ENCODE data around the gene ACE. TPM values are rescaled to one million over a fixed set of nuclear protein-coding genes. Genes with fewer than 3 reads are reported as not detected.

Gene ACE
- total and polyA plus RNA-seq, 4 donors = 1.1 to 6.9 (median 2.4) TPM

GRCh38 chr17:63483655-63484575, 7.1 kb downstream of the ACE start (continued):
- TF ChIP-seq, protein P1, sequence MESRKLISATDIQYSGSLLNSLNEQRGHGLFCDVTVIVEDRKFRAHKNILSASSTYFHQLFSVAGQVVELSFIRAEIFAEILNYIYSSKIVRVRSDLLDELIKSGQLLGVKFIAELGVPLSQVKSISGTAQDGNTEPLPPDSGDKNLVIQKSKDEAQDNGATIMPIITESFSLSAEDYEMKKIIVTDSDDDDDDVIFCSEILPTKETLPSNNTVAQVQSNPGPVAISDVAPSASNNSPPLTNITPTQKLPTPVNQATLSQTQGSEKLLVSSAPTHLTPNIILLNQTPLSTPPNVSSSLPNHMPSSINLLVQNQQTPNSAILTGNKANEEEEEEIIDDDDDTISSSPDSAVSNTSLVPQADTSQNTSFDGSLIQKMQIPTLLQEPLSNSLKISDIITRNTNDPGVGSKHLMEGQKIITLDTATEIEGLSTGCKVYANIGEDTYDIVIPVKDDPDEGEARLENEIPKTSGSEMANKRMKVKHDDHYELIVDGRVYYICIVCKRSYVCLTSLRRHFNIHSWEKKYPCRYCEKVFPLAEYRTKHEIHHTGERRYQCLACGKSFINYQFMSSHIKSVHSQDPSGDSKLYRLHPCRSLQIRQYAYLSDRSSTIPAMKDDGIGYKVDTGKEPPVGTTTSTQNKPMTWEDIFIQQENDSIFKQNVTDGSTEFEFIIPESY (IDR thresholded peaks at IDR 0.05) = no peak

DNA sequence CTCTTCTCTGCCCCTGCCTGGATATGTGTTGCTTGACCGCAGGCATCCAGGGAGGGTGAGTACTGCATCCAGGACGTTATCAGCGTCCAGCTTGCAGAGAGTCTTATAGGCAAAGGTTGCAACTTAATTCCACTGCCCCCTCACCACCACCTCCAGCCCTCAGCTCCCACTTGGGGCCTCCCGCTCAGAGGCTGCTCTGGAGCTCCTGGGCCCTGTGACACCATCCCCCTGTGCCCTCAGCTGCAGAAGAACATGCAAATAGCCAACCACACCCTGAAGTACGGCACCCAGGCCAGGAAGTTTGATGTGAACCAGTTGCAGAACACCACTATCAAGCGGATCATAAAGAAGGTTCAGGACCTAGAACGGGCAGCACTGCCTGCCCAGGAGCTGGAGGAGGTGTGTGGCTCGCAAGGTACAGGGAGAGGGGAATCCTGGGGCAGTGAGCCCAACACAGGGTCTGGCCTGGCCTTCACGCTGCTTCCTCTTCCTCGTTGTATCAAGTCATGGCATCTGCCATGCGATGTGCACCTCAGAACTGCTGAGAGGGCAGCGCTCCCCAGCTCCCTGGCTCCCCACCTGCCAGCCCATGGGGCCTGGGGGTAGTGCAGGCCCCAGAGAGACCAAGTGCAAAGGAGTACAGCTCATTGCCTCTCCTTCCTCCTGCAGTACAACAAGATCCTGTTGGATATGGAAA, 9.6 kb downstream of the ACE start:
- Histone ChIP-seq H3K9ac (ENCODE audit: low read depth in 1 of 2, low read length in 2 of 2) (no peak overlapping the region), H3K27me3 (ENCODE audit: control insufficient read depth in 4 of 4, insufficient read depth in 4 of 4, low read length in 3 of 4) (no peaks in the 10 kb centered on the region), H3K4me3 (ENCODE audit: low read depth in 1 of 3, low read length in 3 of 3) (no peak overlapping the region), H3K4me1 (ENCODE audit: control insufficient read depth in 4 of 4, insufficient read depth in 4 of 4, low read length in 3 of 4) (no peaks in the 10 kb centered on the region), H3K9me3 (ENCODE audit: control insufficient read depth in 4 of 4, low read length in 3 of 4) (no peaks in the 10 kb centered on the region), H3K27ac (ENCODE audit: low read depth in 1 of 2, low read length in 2 of 2) (no peak overlapping the region), H3K36me3 (ENCODE audit: control insufficient read depth in 4 of 4, insufficient read depth in 3 of 4, low read depth in 1 of 4, low read length in 3 of 4) (no peaks in the 10 kb centered on the region)
- DNase-seq (ENCODE audit: low spot score) = no peak
- no peak for TF ChIP-seq FOXA2 (IDR thresholded peaks at IDR 0.05)
- TF ChIP-seq YY1 (IDR thresholded peaks at IDR 0.05) = no peak
- TF ChIP-seq FOXA1 (IDR thresholded peaks at IDR 0.05) = no peak
- TF ChIP-seq, protein P2, sequence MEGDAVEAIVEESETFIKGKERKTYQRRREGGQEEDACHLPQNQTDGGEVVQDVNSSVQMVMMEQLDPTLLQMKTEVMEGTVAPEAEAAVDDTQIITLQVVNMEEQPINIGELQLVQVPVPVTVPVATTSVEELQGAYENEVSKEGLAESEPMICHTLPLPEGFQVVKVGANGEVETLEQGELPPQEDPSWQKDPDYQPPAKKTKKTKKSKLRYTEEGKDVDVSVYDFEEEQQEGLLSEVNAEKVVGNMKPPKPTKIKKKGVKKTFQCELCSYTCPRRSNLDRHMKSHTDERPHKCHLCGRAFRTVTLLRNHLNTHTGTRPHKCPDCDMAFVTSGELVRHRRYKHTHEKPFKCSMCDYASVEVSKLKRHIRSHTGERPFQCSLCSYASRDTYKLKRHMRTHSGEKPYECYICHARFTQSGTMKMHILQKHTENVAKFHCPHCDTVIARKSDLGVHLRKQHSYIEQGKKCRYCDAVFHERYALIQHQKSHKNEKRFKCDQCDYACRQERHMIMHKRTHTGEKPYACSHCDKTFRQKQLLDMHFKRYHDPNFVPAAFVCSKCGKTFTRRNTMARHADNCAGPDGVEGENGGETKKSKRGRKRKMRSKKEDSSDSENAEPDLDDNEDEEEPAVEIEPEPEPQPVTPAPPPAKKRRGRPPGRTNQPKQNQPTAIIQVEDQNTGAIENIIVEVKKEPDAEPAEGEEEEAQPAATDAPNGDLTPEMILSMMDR (IDR thresholded peaks at IDR 0.05; ENCODE audit: low read depth, low read length, missing input control) = no peak
- TF ChIP-seq RXRA (IDR thresholded peaks at IDR 0.05) = no peak
- TF ChIP-seq GABPA (IDR thresholded peaks at IDR 0.05 in 1 of 2, conservative IDR thresholded peaks at IDR 0.05 in 1 of 2) = no peak
- TF ChIP-seq JUND (IDR thresholded peaks at IDR 0.05) = no peak
- TF ChIP-seq RAD21 (IDR thresholded peaks at IDR 0.05) = no peak
- WGBS = 85% methylated on average over 12 of the region's 12 CpGs

DNA sequence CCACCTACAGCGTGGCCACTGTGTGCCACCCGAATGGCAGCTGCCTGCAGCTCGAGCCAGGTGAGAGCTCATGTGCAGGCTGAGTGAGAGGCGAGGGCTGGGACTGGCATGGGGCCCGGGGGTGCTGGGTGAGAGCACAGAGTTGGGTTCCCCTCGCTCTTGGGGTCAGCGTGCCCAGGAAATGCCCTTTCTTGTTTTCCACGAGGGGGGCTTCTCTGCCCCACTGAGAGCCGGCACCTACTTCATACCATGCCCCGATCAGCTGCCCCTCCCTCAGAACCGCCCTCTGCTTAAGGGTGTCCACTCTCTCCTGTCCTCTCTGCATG, 10.1 kb downstream of the ACE start:
- Histone ChIP-seq H3K4me3 (ENCODE audit: low read depth in 1 of 3, low read length in 3 of 3) (no peak overlapping the region), H3K4me1 (ENCODE audit: control insufficient read depth in 4 of 4, insufficient read depth in 4 of 4, low read length in 3 of 4) (no peaks in the 10 kb centered on the region), H3K9ac (ENCODE audit: low read depth in 1 of 2, low read length in 2 of 2) (no peak overlapping the region), H3K9me3 (ENCODE audit: control insufficient read depth in 4 of 4, low read length in 3 of 4) (no peaks in the 10 kb centered on the region), H3K27ac (ENCODE audit: low read depth in 1 of 2, low read length in 2 of 2) (no peak overlapping the region), H3K36me3 (ENCODE audit: control insufficient read depth in 4 of 4, insufficient read depth in 3 of 4, low read depth in 1 of 4, low read length in 3 of 4) (no peaks in the 10 kb centered on the region), H3K27me3 (ENCODE audit: control insufficient read depth in 4 of 4, insufficient read depth in 4 of 4, low read length in 3 of 4) (no peaks in the 10 kb centered on the region)
- TF ChIP-seq EGR1 (IDR thresholded peaks at IDR 0.05; ENCODE audit: low read depth in 2 of 2) (no peak), SP1 (IDR thresholded peaks at IDR 0.05) (no peak), RXRA (IDR thresholded peaks at IDR 0.05) (no peak), FOXA2 (IDR thresholded peaks at IDR 0.05) (no peak), JUND (IDR thresholded peaks at IDR 0.05) (no peak), YY1 (IDR thresholded peaks at IDR 0.05) (no peak), HNF4G (IDR thresholded peaks at IDR 0.05) (no peak), HNF4A (conservative IDR thresholded peaks at IDR 0.05) (no peak), TAF1 (conservative IDR thresholded peaks at IDR 0.05) (no peak)
- TF ChIP-seq, protein P3, sequence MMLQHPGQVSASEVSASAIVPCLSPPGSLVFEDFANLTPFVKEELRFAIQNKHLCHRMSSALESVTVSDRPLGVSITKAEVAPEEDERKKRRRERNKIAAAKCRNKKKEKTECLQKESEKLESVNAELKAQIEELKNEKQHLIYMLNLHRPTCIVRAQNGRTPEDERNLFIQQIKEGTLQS (IDR thresholded peaks at IDR 0.05) = no peak
- TF ChIP-seq, protein P1 (IDR thresholded peaks at IDR 0.05) = no peak
- TF ChIP-seq, protein P4, sequence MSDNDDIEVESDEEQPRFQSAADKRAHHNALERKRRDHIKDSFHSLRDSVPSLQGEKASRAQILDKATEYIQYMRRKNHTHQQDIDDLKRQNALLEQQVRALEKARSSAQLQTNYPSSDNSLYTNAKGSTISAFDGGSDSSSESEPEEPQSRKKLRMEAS (IDR thresholded peaks at IDR 0.05) = no peak
- TF ChIP-seq, protein P5, sequence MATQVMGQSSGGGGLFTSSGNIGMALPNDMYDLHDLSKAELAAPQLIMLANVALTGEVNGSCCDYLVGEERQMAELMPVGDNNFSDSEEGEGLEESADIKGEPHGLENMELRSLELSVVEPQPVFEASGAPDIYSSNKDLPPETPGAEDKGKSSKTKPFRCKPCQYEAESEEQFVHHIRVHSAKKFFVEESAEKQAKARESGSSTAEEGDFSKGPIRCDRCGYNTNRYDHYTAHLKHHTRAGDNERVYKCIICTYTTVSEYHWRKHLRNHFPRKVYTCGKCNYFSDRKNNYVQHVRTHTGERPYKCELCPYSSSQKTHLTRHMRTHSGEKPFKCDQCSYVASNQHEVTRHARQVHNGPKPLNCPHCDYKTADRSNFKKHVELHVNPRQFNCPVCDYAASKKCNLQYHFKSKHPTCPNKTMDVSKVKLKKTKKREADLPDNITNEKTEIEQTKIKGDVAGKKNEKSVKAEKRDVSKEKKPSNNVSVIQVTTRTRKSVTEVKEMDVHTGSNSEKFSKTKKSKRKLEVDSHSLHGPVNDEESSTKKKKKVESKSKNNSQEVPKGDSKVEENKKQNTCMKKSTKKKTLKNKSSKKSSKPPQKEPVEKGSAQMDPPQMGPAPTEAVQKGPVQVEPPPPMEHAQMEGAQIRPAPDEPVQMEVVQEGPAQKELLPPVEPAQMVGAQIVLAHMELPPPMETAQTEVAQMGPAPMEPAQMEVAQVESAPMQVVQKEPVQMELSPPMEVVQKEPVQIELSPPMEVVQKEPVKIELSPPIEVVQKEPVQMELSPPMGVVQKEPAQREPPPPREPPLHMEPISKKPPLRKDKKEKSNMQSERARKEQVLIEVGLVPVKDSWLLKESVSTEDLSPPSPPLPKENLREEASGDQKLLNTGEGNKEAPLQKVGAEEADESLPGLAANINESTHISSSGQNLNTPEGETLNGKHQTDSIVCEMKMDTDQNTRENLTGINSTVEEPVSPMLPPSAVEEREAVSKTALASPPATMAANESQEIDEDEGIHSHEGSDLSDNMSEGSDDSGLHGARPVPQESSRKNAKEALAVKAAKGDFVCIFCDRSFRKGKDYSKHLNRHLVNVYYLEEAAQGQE (IDR thresholded peaks at IDR 0.05) = no peak
- WGBS = 86% methylated on average over 11 of the region's 11 CpGs
- no peak for DNase-seq (ENCODE audit: low spot score)
